ENCODE results near the gene GRM2.

GRM2 gene

GRCh38 chr3:51706788-51707731 lies at the start of gene GRM2:
TSS of gene GRM2 (plus strand) at chr3:51707068. CDS start at chr3:51708984, 1,916 bp downstream.
- DNase-seq (ENCODE audit: low read depth in 3 of 3) = no peak

GRCh38 chr3:51657234-51657633 lies 49.6 kb upstream of the GRM2 start:
- no peak for DNase-seq (ENCODE audit: low read depth in 3 of 3)

GRCh38 chr3:51659942-51660341 lies 46.9 kb upstream of the GRM2 start:
- no peak for DNase-seq (ENCODE audit: low read depth in 3 of 3)

- DNase-seq (ENCODE audit: low read depth in 3 of 3) = no peak
These were observed 44.4 kb upstream of the GRM2 start for GRCh38 chr3:51662456-51662855.

- DNase-seq (ENCODE audit: low read depth in 3 of 3) = no peak
These were observed 38.1 kb upstream of the GRM2 start for GRCh38 chr3:51668756-51669155.

- DNase-seq (ENCODE audit: low read depth in 3 of 3) = peak; percentile 76 to 82 (median 77)
These were observed 37.4 kb upstream of the GRM2 start for GRCh38 chr3:51669241-51670052.

- no peak for DNase-seq (ENCODE audit: low read depth in 3 of 3)
These were observed 36.6 kb upstream of the GRM2 start for GRCh38 chr3:51670053-51670822.

- DNase-seq (ENCODE audit: low read depth in 3 of 3) = peak; percentile 79 to 88 (median 82)
These were observed 35.8 kb upstream of the GRM2 start, which contains the start of gene TEX264 for GRCh38 chr3:51670823-51671733. TSS of gene TEX264 (plus strand) at chr3:51671252. CDS start at chr3:51674305, 3,053 bp downstream.

GRCh38 chr3:51671734-51672475 lies 35.0 kb upstream of the GRM2 start:
- DNase-seq (ENCODE audit: low read depth in 3 of 3) = peak; percentile 35 to 55 (median 39)

GRCh38 chr3:51673181-51673801 lies 33.6 kb upstream of the GRM2 start:
- no peak for DNase-seq (ENCODE audit: low read depth in 3 of 3)

GRCh38 chr3:51673802-51674654 lies 32.8 kb upstream of the GRM2 start:
- no peak for DNase-seq (ENCODE audit: low read depth in 3 of 3)

- peak in 1 of 3 donors; percentile 26 for DNase-seq (ENCODE audit: low read depth in 3 of 3)
These were observed 31.7 kb upstream of the GRM2 start for GRCh38 chr3:51675201-51675611.

GRCh38 chr3:51676102-51676640 lies 30.7 kb upstream of the GRM2 start:
- DNase-seq (ENCODE audit: low read depth in 3 of 3) = no peak

GRCh38 chr3:51677358-51677757 lies 29.5 kb upstream of the GRM2 start:
- DNase-seq (ENCODE audit: low read depth in 3 of 3) = no peak

GRCh38 chr3:51678186-51678585 lies 28.7 kb upstream of the GRM2 start:
- no peak for DNase-seq (ENCODE audit: low read depth in 3 of 3)

GRCh38 chr3:51678641-51679040 lies 28.2 kb upstream of the GRM2 start:
- DNase-seq (ENCODE audit: low read depth in 3 of 3) = no peak

- DNase-seq (ENCODE audit: low read depth in 3 of 3) = no peak
These were observed 27.6 kb upstream of the GRM2 start for GRCh38 chr3:51679318-51679717.

GRCh38 chr3:51679777-51680176 lies 27.1 kb upstream of the GRM2 start:
- no peak for DNase-seq (ENCODE audit: low read depth in 3 of 3)

All from stimulated activated CD4-positive, alpha-beta T cell treated with anti-CD3 and anti-CD28 coated beads, TNF-alpha, amount 100 ng/mL, for 48 hours (primary cell).